Peyer's patch (tissue), 4 donors: ENCODE measurements around the gene PPP6R3.

Experiments used
- POLR2A ChIP-seq, 2 donors: fragments of 450-650 bp; IDR thresholded peaks; one replicate each; pipeline ENCODE4 v1.5.1; 2017; ENCODE audit warnings: antibody characterized with exemption in 2 of 2, mild to moderate bottlenecking in 2 of 2, moderate library complexity in 2 of 2
- TF ChIP-seq, protein P1 (sequence below), 6 experiments: fragments of 450-650 bp in 4 of 6; fragments of 200-600 bp in 2 of 6; sonication (generic) in 1 of 6; IDR thresholded peaks; one replicate each; pipeline ENCODE4 v1.5.1; 2017 to 2019; ENCODE audit warnings: antibody characterized with exemption in 6 of 6, mild to moderate bottlenecking in 3 of 6, moderate library complexity in 1 of 6

DNA sequence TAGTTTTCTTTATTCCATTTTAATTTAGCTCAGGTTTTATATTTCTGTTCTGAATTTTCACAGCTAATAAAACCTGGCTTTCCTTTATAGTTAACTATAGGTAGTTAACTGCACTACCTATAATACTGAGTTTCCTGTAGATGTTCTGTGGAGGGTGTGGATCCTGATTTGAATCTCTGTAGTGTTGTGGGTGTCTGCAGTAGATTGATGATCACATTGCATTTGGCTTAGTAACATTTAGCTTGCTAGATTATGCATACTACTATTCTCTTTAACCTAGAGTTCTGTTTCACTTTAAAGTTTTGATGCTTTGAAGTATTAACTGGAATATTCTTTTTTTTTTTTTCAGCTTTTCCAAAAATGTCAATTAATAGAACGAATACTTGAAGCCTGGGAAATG is 110.1 kb downstream of the PPP6R3 start:
- TF ChIP-seq, protein P1, sequence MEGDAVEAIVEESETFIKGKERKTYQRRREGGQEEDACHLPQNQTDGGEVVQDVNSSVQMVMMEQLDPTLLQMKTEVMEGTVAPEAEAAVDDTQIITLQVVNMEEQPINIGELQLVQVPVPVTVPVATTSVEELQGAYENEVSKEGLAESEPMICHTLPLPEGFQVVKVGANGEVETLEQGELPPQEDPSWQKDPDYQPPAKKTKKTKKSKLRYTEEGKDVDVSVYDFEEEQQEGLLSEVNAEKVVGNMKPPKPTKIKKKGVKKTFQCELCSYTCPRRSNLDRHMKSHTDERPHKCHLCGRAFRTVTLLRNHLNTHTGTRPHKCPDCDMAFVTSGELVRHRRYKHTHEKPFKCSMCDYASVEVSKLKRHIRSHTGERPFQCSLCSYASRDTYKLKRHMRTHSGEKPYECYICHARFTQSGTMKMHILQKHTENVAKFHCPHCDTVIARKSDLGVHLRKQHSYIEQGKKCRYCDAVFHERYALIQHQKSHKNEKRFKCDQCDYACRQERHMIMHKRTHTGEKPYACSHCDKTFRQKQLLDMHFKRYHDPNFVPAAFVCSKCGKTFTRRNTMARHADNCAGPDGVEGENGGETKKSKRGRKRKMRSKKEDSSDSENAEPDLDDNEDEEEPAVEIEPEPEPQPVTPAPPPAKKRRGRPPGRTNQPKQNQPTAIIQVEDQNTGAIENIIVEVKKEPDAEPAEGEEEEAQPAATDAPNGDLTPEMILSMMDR (IDR thresholded peaks at IDR 0.05): no peak
- no peak for TF ChIP-seq POLR2A (IDR thresholded peaks at IDR 0.05)
